Activated T-cell treated with anti-CD3 and anti-CD28 coated beads, Interleukin-2, amount 50 U/mL, for 72 hours (primary cell): ENCODE measurements around the gene FANCI. TPM values are rescaled to one million over a fixed set of nuclear protein-coding genes. Genes with fewer than 3 reads are reported as not detected.

Experiments used
- ATAC-seq, 2 donors: fragments of 150-1000 bp; cut with Tn5 transposase; replicated peaks in 1 of 2; 2 replicates each; pipeline ENCODE4 v1.10.0; 2021; ENCODE audit warnings: moderate library complexity in 2 of 2, mild to moderate bottlenecking in 1 of 2
- DNase-seq, 2 donors: peaks; one replicate each; pipeline ENCODE4 v3.0.0; 2021 to 2022; ENCODE audit warnings: mixed read lengths in 1 of 2
- H3K27ac Mint-ChIP-seq: one replicate; pipeline ENCODE4 v1.8.0; 2022; ENCODE audit warnings: mild to moderate bottlenecking, moderate library complexity, mixed read lengths
- H3K27me3 Mint-ChIP-seq: one replicate; pipeline ENCODE4 v1.8.0; 2022; ENCODE audit warnings: low read depth, mixed read lengths
- H3K36me3 Mint-ChIP-seq, 2 donors: one replicate each; pipeline ENCODE4 v1.8.0; 2022; ENCODE audit warnings: mixed read lengths in 2 of 2, mild to moderate bottlenecking in 1 of 2; ENCODE audit not compliant: insufficient read depth in 2 of 2
- H3K4me1 Mint-ChIP-seq: one replicate; pipeline ENCODE4 v1.8.0; 2022; ENCODE audit warnings: low read depth, mixed read lengths
- H3K4me3 Mint-ChIP-seq, 2 donors: one replicate each; pipeline ENCODE4 v1.8.0; 2022; ENCODE audit warnings: mild to moderate bottlenecking in 2 of 2, mixed read lengths in 2 of 2, moderate library complexity in 2 of 2
- H3K9me3 Mint-ChIP-seq, 2 donors: one replicate each; pipeline ENCODE4 v1.8.0; 2022; ENCODE audit warnings: mixed read lengths in 2 of 2
- total RNA-seq, 2 donors: library from RNA; stranded (reverse); gene quantifications; one replicate each; pipeline ENCODE4 v1.2.3, GENCODE V29; 2022

The FANCI gene
- 100 to 1,000 TPM; 179 to 195 TPM for total RNA-seq

DNA sequence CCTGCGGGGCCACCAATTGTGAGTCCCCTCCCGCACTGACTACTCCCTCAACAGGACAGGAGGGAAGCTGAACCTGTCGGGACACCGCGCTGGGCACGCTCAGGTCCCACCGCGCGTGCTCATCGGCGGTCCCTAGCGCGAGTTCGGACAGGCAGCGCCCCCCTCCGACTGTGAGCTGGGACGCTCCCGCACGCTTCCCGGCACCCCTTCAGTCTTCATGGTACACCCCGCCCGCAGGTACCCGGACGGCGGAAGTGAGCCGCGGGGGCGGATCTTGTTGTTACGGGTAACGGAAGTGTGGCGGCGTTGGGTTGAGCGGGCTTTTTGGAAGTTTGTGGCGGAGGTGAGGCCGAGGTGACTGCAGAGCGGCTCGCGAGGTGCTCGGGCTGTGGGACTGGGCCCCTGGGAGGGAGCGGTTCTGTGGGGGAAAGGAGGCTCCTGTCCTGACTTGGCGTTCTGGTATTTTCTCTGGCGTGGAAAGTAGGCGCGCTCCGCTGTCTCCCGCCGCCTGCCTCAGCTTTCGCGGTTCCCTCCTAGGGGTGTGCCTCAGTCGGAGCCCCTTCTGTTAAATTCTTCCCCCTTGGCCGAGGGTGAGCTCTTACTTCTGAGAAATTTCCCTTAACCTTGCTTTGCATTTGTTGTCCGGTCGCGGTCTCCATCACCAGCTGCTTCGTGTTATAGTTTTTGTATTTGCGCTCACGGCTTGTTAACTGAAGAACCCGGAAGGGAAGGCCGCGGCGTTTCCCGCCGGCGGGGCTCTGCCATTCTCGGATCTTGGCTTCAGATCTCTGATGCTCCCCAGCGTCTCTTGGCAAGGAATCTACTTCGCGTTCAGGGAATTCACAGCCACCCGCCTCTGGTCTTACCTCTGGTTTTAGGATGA, at the start of gene FANCI:
Gene FANCI (plus strand): TSS at position 289 of the 883 bp plus-strand sequence. CDS start 3,669 bp downstream, outside the sequence.
- Mint-ChIP-seq H3K27me3 (no peaks in the 10 kb centered on the region), H3K4me3 (peak within 1 kb of the TSS; percentile 87 to 99), H3K9me3 (no peaks in the 10 kb centered on the region), H3K36me3 (peaks cover 15 to 29% of the 10 kb centered on the region in 2 donors), H3K4me1 (peaks cover 40% of the 10 kb centered on the region), H3K27ac (peak within 1 kb of the TSS; percentile 98)
- peak; percentile 98 to 99 for DNase-seq
- ATAC-seq, result peak; percentile 95 to 96

- Mint-ChIP-seq H3K36me3 (peaks cover 4 to 22% of the 10 kb centered on the region in 2 donors), H3K27me3 (no peaks in the 10 kb centered on the region), H3K4me1 (peaks cover 44% of the 10 kb centered on the region), H3K4me3 (no peak overlapping the region), H3K27ac (no peak overlapping the region), H3K9me3 (no peaks in the 10 kb centered on the region)
- ATAC-seq, result no peak
- no peak for DNase-seq
Observed at GRCh38 chr15:89194608-89195007, 49.2 kb upstream of the FANCI start.

DNA sequence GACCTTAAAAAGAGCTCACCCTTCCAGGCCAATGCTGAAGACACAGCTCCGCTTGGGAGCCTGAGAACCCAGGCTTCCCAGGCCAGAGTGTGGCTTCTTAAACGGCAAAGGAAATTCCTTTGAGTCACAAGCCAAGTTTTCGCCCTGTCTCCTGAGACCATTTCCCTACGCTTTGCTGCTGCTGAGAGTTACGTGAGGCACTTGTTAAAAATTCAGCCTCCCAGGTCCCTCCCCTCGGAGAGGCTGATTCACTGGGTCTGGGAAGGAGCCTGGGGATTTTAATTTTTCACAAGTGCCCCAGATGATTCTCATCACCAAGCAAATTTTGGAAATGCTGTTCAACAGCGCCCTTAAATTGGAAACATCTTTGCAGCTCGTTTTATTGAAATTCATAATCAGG, 47.9 kb upstream of the FANCI start:
- Mint-ChIP-seq H3K27me3 (no peaks in the 10 kb centered on the region), H3K36me3 (peaks cover 4 to 21% of the 10 kb centered on the region in 2 donors), H3K9me3 (no peaks in the 10 kb centered on the region), H3K27ac (no peak overlapping the region), H3K4me1 (peaks cover 41% of the 10 kb centered on the region), H3K4me3 (no peak overlapping the region)
- DNase-seq (no peak), ATAC-seq (no peak)

GRCh38 chr15:89196241-89196640, 47.5 kb upstream of the FANCI start:
- Mint-ChIP-seq H3K27ac (no peak overlapping the region), H3K9me3 (no peaks in the 10 kb centered on the region), H3K27me3 (no peaks in the 10 kb centered on the region), H3K4me3 (no peak overlapping the region), H3K36me3 (peaks cover 4 to 20% of the 10 kb centered on the region in 2 donors), H3K4me1 (peaks cover 41% of the 10 kb centered on the region)
- no peak for DNase-seq
- no peak for ATAC-seq

DNA sequence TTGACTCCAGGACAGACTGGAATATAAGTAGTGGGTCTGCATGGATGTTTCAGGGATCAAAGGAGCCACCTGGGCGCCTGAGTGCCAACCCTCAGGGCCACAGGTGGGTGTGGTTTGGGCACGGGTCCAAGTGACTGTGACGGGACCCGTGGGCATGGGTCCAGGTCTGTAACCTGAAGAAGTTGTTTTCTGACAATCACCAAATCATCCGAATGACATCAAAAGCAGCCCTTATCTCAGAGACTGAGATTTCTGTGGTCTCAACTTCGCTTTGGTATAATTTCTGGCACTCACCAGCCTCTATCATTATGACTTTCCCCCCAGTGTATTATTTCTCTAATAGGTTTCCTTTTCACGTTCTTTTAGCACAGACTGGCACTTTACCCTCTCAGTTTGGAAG, 46.8 kb upstream of the FANCI start:
- Mint-ChIP-seq H3K36me3 (peaks cover 2 to 17% of the 10 kb centered on the region in 2 donors), H3K4me1 (peaks cover 48% of the 10 kb centered on the region), H3K9me3 (no peaks in the 10 kb centered on the region)

DNA sequence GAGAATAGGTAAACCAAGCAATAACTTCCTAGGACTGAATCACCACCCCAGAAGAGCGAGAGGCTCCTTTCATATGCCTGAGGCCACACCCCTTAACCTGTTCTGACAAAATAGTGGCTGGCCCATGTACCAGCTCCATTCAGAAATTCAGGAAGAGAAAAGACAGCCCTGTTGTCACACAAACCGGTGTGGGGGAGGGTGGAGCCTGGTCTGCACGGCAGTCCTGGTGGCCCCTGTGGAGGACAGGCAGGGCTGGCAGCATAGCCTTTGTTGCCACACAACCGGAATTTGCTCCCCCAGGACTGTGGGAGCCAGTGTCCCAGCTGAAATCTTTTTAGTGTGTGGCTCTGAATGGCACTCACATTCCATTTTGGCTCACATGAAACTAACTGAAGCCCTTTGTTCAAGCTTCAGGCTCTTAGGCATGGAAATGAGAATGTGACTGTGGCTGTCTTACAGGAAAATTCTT, 46.2 kb upstream of the FANCI start:
- Mint-ChIP-seq H3K27me3 (no peaks in the 10 kb centered on the region), H3K36me3 (peaks cover 1 to 15% of the 10 kb centered on the region in 2 donors), H3K9me3 (no peaks in the 10 kb centered on the region), H3K27ac (peak overlapping the region; percentile 76), H3K4me1 (peaks cover 49% of the 10 kb centered on the region), H3K4me3 (peak overlapping the region; percentile 65 to 69)
- DNase-seq (peak; percentile 49 to 54), ATAC-seq (peak; percentile 83 to 85)

More for the DNA sequence above, 46.8 kb upstream of the FANCI start:
- DNase-seq (peak; percentile 79 to 81), ATAC-seq (peak; percentile 77 to 83)
- Mint-ChIP-seq H3K27ac (peak overlapping the region; percentile 76), H3K4me3 (peak overlapping the region; percentile 65 to 69), H3K27me3 (no peaks in the 10 kb centered on the region)

GRCh38 chr15:89198196-89198595, 45.6 kb upstream of the FANCI start:
- peak overlapping the region; percentile 32 to 65 for H3K4me3 Mint-ChIP-seq
- peak; percentile 16 to 22 for ATAC-seq
- no peaks in the 10 kb centered on the region for H3K27me3 Mint-ChIP-seq
- peak overlapping the region; percentile 27 for H3K27ac Mint-ChIP-seq
- no peaks in the 10 kb centered on the region for H3K9me3 Mint-ChIP-seq
- DNase-seq, result no peak
- peaks cover 50% of the 10 kb centered on the region for H3K4me1 Mint-ChIP-seq
- peaks cover 1 to 15% of the 10 kb centered on the region in 2 donors for H3K36me3 Mint-ChIP-seq

- ATAC-seq, result no peak
Observed at GRCh38 chr15:89198934-89199333, 44.8 kb upstream of the FANCI start.

GRCh38 chr15:89199746-89200145, 44.0 kb upstream of the FANCI start:
- ATAC-seq (no peak), DNase-seq (no peak)
- Mint-ChIP-seq H3K9me3 (no peaks in the 10 kb centered on the region), H3K36me3 (peaks cover 1 to 9% of the 10 kb centered on the region in 2 donors), H3K27ac (no peak overlapping the region), H3K27me3 (no peaks in the 10 kb centered on the region), H3K4me1 (peaks cover 65% of the 10 kb centered on the region), H3K4me3 (no peak overlapping the region)

More at GRCh38 chr15:89198934-89199333, 44.8 kb upstream of the FANCI start:
- Mint-ChIP-seq H3K4me3 (peak overlapping the region; percentile 6), H3K36me3 (peaks cover 1 to 9% of the 10 kb centered on the region in 2 donors), H3K9me3 (no peaks in the 10 kb centered on the region), H3K4me1 (peaks cover 57% of the 10 kb centered on the region), H3K27ac (peak overlapping the region; percentile 0), H3K27me3 (no peaks in the 10 kb centered on the region)
- no peak for DNase-seq

DNA sequence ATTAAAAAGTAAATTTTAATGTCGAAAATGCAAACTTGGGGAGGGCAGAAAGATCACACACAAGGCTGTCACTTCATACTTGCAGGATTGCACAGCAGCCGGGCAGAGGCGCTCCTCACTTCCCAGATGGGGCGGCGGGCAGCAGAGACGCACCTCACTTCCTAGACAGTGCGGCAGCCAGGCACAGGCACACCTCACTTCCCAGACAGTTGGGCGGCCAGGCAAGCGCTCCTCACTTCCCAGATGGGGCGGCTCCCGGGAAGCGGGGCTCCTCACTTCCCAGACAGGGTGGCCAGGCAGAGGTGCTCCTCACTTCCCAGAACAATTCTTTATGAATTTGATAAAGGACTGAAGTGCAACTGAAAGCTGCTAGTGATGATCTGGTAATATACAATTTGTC, 43.6 kb upstream of the FANCI start:
- Mint-ChIP-seq H3K27ac (no peak overlapping the region), H3K27me3 (no peaks in the 10 kb centered on the region), H3K36me3 (peaks cover 1 to 9% of the 10 kb centered on the region in 2 donors), H3K4me1 (peaks cover 70% of the 10 kb centered on the region), H3K9me3 (no peaks in the 10 kb centered on the region), H3K4me3 (no peak overlapping the region)
- DNase-seq (no peak), ATAC-seq (no peak)

- Mint-ChIP-seq H3K4me3 (no peak overlapping the region), H3K27ac (no peak overlapping the region), H3K27me3 (no peaks in the 10 kb centered on the region), H3K4me1 (peaks cover 75% of the 10 kb centered on the region), H3K9me3 (no peaks in the 10 kb centered on the region), H3K36me3 (peaks cover 1 to 5% of the 10 kb centered on the region in 2 donors)
- DNase-seq (no peak), ATAC-seq (no peak)
Observed at GRCh38 chr15:89201465-89202005, 42.2 kb upstream of the FANCI start.

GRCh38 chr15:89203705-89204273, 40.0 kb upstream of the FANCI start:
- DNase-seq, result peak; percentile 59 to 64
- Mint-ChIP-seq H3K36me3 (peaks cover 1 to 5% of the 10 kb centered on the region in 2 donors), H3K9me3 (no peaks in the 10 kb centered on the region), H3K4me3 (peak overlapping the region; percentile 52 to 68), H3K4me1 (peaks cover 66% of the 10 kb centered on the region), H3K27ac (peak overlapping the region; percentile 12), H3K27me3 (peaks cover 6% of the 10 kb centered on the region)
- ATAC-seq, result peak; percentile 90
